NK-92 (cell line): ENCODE data around the gene CTAGE8.
"Not testable (repeated sequence)": the region's sequence is repeated elsewhere in the genome, so short reads cannot be mapped to it uniquely, and the experiment has no call there.

ENCODE experiments used
- DNase-seq: peaks from one replicate; lab custom pipeline; 2025; ENCODE audit not compliant: unreplicated experiment; lab: John Stamatoyannopoulos, UW

CTAGE8 gene, protein sequence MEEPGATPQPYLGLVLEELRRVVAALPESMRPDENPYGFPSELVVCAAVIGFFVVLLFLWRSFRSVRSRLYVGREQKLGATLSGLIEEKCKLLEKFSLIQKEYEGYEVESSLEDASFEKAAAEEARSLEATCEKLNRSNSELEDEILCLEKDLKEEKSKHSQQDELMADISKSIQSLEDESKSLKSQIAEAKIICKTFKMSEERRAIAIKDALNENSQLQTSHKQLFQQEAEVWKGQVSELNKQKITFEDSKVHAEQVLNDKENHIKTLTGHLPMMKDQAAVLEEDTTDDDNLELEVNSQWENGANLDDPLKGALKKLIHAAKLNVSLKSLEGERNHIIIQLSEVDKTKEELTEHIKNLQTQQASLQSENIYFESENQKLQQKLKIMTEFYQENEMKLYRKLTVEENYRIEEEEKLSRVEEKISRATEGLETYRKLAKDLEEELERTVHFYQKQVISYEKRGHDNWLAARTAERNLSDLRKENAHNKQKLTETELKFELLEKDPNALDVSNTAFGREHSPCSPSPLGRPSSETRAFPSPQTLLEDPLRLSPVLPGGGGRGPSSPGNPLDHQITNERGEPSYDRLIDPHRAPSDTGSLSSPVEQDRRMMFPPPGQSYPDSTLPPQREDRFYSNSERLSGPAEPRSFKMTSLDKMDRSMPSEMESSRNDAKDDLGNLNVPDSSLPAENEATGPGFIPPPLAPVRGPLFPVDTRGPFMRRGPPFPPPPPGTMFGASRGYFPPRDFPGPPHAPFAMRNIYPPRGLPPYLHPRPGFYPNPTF

DNA sequence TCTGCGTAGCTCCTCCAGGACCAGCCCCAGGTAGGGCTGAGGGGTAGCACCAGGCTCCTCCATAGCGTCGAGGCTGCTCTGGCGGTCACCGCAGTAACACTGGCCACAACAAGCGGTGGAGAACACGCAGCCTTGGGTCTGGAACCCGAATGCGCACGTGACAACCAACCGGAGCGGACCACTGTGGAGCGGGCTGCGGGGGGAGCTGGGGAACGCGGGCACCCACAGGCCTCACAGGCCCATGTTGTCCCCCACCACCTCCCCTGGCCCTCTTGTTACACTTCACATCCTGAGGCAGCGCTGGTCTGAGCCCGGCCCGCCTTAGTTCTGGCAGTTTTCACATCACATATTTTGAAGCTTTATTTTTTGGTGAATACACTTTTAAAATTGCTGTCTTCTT is at the start of gene CTAGE8:
Gene CTAGE8 (minus strand): TSS at position 101 of the 400 bp plus-strand sequence. CDS start 38 bp downstream, at position 63.
- DNase-seq, result not testable (repeated sequence)

DNA sequence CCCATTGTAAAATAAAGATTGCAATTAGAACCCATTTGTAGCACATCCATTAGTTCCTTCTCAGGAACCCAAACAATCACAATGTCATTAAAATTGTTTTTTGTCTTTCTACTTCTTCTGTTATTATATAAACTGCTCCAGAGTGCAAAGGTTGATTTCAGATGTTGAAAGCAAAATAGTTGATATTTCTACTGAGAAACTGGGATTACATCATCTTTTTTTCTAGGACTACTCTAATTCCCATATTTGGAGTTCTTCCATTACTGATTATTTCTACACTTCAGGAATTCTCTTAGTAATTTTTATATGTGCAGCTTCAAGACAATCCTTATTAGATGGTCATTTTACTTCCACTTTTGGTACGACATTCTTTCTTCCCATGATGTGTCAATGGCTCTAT is 48.4 kb upstream of the CTAGE8 start:
- DNase-seq, result not testable (repeated sequence)

DNA sequence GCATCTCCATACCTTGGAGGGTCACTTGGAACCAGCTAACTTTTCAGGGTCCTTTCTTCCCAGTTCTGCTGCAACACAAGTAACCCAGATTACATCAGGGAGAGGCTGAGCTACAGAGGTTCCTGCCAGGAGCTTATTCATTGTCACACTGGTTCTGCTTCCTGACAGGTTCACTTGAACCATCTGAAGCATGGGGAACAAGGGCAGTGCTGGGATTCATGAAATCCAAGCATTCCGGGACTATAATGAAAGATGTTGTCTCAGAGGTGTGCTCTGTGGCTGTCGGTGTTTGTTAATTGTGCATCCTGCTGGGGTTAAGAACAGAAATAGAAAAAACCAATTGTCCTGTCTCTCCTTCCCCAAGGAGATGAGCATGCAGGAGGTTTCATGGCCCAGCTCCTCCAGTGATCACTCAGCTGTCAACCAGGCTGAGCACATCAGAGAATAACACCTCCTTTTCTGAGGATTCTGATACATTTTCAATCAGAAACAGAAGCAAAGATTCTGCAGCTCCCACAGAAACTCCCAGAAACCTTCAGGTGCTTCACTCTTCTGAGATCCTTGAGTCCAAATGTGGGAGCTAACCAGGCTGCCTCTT is 42.9 kb upstream of the CTAGE8 start, which contains the start of gene OR2A1:
Gene OR2A1 (plus strand): TSS at position 548 of the 598 bp plus-strand sequence. CDS start 5,706 bp downstream, outside the sequence.
- not testable (repeated sequence) for DNase-seq

DNA sequence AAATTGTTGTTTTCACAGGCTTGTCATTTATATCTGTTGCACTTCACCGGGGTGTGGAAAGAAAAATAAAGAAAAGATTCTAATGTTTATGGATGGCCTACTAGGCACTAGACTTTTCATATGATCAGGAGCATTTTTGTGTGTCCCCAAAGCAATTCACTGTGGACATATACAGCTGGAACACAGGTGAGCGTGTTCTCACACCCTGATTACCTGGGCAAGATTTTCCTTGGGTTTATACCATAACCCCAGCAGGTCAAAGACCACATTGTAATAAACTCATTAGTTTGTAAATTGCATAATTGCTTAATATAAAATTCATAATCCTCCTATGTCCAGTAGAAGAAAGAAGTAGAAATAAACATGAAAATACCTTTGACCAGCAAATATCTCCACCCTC is 42.1 kb upstream of the CTAGE8 start:
- not testable (repeated sequence) for DNase-seq

DNA sequence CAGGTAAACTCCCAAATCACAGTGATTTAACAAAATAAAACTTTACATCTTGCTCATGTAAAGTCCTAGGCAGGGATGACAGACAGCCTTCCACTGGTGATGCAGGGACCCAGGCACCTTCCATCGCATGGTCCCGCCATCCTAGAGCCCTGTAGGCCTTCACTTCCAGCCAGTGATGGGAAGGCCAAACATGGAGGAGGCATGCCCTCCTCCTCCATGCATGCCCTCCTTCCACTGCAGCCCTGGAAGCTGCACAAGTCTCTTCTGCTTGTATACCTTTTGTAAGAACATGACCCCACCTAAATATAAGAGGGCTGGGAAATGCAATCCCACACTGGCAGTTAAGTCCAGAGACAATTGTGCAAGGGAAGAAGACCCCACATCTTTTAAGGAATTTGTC is 40.6 kb upstream of the CTAGE8 start:
- not testable (repeated sequence) for DNase-seq

DNA sequence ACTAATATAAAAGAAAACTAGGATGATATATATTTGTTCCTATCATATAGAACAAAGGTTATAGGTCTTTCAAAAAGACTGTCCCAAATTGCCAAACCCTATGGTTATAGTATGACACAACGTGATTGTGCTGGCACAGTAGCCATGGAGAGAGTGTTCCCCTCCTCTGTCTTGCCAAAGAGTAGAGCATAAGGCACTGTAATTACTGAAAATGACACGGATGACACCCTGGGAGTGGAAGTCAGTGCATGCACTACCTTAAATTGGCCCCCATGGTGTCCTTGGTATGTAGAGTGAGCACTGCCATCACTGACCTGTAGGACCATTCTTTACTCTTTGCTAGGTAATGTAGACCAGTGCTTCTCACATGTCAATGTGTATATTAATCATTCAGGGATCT is 36.1 kb upstream of the CTAGE8 start:
- DNase-seq, result not testable (repeated sequence)

DNA sequence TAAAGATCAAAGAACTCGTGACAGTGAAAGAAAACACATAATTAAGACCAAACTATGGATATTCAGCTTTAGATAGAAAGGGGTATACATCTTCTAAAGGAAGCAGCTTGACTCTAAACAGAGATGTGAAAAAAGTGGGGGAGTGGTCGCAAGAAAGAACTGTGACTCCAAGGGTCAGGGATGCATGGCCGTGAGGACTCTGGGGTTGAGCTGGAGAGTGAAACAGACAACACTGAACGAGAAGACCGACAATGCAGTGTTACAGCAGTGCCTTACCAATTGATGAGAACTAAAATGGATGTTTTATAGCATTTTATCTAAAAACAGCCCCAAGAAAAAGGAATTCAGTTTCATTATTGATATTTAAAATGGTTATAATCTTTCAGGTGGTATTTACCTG is 34.5 kb upstream of the CTAGE8 start:
- not testable (repeated sequence) for DNase-seq

DNA sequence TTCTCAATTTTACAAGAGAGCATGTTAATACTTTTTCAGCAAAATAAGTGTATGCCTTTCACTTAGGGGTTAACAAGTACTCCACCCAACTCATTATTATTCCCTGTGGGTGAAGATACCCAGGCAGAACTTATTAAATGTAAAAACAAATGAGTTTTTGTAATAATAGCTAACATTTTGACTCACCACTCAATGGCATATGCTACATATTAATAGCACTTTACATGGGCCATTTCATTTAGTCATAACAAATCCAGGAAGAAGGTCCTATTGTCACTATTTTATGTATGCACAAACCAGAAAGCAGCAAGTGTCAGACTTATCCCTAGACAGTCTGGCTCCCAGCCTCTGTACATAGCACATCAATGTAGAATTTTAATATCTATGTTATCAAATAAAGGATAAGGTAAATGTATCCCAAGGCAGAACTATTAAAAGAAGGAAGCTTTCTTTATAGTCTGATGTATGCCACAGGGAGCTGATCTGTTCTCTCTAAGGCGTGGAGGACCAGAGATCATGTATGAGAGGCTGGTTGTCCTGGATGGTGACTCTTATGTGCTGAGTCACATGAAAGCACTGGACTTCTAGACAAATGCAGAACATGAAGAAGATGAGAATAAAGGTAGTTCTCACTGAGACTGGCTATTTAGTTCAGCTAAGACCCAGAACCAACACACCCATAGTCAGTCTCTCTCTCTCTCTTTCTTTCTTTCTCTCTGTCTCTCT is 33.7 kb upstream of the CTAGE8 start:
- not testable (repeated sequence) for DNase-seq

DNA sequence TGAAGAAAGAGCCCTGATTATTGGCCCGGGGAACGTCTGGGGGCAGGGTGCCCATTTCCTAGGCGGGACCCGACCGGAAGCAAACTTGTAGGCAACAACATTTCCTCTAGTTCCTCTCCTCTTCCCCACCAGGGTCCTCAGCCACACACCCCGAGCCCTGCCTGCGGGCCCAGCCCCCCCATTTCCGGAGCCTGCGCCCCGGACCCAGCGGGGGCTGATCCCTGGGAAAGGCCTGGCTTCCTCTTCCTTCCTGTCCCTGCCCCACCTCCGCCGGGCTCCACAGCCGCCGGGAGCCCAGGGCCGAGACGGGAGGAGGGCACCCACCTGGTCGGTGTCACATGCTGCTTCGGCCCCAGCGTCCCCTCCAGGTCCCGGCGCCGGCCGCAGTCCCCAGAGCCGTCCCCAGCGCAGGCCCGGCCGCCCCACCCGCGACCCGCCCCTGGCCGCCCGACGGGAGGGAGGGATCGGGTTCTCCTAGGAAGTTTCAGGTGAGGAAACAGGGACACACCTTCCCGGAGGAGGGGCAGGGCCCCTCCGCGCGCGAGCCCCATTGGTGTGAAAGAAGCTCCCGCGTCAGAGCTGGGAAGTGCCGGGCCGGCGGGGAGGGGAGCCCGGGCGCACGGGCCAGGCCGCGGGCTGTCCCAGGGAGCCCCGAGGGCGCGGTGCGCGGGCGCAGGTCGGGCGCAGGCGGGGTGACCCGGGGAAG is 24.9 kb upstream of the CTAGE8 start:
- not testable (repeated sequence) for DNase-seq

DNA sequence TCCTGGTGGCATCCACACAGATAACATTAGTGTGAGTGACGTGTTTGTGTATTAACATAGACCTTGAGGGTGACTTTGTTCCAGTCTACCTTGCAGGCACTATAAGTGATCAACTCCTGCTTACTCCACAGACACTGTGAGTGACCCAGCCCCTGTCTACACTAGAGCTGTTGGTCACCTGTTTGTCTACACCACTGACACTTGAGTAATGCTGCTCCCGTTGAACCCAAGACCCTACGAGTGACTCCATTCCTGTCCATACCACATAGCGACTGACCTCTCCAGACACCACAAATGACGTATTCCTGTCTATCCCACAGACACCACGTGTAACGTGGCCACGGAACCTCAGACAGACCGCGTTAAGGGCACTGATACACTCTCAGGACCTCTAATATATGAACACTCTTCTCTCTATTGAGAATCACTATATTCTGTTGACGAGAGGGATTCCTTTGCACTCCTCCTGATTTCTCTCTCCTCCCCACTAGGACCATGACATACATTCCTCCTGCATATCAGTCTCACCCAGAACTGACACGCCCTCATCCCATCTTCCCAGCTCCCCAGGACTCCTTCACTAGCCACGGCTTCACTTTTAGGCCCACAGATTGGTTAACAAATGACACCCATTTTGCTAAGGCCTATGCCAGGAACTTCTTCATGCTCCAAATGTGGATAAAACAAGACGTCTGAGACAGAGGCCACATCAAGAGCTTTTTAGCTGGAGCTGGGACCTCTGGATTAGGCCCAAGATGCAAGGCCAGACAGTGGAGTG is 23.5 kb upstream of the CTAGE8 start:
- DNase-seq, result not testable (repeated sequence)

DNA sequence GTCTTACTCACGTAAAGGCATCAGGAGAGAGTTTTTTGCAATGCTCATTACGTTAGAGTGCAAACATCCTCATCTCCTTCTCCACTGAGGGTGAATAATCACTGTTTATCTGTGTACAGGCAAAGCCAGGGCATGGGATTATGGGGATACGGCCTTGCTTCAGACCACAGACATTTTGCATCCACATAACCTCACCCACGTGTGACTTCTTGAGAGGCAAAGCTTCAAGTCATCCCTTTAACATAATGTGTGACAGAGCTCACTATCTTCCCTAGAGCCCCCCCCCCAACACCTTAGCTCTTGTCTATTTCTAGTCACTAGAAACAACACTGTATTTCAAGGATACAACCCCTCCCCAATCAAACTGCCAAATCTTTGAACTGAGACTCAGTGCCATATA is 22.5 kb upstream of the CTAGE8 start:
- not testable (repeated sequence) for DNase-seq

DNA sequence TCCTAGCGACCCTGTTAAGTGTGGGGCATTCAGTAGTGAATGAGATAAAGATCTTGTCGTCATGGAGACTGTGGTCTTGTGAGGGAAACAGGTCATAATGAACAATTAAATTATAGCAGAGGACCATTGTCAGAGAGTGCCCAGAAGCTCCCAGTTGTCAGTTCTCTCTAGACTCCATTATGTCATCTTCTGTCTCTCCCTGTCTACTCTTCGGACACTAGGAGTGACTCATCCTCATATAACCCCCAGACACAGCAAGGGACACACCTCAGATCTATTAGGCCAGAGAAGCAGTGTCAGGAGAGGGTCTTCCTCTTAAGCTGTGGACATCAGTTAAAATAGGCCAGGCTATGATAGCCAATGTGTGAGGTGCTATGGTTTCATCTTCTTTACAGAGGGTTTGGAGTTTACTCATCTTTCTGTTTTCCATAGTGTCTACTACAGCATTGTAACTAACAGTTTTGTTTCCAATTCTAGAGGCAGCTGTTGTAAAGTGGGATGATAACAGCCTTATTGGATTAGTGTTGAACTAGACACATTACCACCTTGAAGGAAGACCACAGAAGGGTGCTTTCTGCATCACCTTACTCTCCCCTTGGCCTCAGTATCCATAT is 18.2 kb upstream of the CTAGE8 start:
- DNase-seq, result not testable (repeated sequence)

DNA sequence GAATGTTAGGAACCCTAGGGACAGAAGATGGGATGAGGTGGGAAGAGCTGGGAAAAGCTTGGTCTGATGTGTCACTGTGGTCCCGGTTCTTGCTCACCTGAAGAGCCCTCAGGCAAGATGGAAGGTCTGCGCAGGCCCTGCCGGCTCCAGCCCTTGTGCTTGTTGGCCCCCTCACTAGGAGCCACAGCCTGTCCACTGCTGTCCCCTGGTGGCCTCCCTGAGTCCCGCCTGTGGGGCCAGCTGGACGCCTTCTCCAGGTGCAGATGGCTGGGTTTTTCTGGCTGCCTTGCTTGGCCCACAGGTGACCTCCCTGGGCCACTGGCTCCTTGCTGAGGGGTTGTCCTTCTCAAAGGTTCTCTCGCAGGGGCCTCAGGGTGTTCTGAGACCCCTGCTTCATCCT is 14.6 kb upstream of the CTAGE8 start:
- not testable (repeated sequence) for DNase-seq

DNA sequence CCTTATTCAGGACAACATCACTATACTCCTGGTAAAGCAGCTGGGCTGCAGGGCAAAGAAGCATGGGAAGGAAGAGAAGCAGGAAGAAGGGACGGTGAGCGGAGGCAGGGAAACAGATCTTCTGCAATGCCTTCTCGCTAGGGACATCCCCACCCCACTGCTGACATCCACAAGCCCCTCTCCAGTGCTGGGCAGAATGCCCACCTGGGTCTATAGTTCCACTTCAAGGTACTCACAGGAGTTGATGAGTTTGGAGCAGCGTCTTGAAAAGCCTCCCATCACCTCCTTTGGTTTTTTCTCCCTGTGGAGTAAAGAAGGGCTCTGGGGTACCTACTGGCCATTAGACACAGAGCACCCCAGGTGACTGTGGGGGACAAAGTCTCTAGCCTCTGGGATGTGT is 13.4 kb upstream of the CTAGE8 start:
- not testable (repeated sequence) for DNase-seq

DNA sequence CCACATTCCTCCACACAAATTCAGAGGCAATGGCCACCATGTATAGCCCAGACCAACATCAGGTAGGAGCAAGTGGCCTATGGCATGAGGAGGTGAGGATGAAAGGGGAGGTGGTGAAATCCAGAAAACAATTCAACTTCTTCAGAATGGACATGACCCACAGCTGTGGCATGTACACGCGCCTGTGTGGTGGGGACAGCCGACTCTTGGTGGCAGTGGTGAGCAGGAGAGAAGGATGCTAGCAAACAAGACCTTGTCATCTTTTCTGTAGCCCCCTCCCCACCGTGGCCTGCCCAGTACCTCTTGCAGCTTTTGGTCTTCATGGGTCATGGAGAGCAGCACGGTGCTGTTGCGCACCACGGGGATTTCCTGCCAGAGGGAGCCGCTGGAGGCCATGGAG is 12.9 kb upstream of the CTAGE8 start:
- DNase-seq, result not testable (repeated sequence)

DNA sequence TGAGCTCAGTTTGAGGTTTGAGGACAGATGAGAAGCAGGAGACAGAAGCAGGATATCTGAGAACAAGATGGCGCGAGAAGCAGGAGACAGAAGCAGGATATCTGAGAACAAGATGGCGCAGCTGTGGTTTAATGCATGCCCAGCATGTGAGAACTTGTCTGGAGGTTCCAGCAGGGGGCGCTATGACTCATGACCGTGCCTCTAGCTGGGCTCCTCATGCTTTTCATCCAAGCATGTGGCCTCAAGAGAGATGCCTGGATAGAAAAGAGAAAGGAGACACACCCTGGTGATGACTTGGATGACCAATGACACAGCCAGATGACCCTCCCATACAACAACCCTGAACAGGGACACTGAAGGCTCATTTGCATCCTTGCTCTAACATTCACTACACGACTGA is 10.9 kb upstream of the CTAGE8 start:
- DNase-seq, result not testable (repeated sequence)

DNA sequence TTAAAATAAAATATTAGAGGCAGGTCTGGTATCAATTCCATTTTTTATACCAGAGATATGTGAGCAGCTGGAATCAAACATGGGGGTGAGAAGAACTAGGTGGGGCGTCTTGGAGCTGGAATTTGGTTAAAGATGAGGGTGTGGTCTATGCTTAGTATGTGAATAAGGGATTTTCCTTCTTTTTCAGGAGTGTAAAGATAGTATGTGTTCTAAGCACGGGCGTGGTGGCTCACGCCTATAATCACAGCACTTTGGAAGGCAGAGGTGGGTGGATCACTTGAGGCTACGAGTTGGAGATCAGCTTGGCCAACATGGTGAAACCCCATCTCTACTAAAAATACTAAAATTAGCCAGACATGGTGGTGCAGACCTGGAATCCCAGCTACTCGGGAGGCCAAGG is 6.2 kb upstream of the CTAGE8 start:
- DNase-seq, result not testable (repeated sequence)

DNA sequence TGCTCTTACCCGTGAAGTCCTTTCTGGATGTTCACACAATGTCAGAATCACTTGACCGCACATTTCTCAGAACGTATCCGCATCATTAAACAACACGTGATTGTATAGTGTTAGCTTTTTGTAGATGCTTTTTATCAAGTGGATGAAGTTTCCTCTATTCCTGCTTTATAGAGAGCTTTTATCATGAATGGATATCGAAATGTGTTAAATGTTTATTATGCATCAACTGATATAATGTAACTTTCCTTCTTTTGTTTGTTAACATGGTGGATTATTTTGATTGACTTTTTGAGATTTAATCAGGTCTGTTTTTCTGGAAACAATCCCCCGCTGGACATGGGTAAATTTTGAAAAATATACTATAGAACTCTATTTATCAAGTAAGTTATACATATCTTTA is 4.4 kb downstream of the CTAGE8 start, which contains the start of gene OR2A7:
Gene OR2A7 (minus strand): TSS at position 101 of the 400 bp plus-strand sequence. CDS start 5,164 bp downstream, outside the sequence.
- not testable (repeated sequence) for DNase-seq

DNA sequence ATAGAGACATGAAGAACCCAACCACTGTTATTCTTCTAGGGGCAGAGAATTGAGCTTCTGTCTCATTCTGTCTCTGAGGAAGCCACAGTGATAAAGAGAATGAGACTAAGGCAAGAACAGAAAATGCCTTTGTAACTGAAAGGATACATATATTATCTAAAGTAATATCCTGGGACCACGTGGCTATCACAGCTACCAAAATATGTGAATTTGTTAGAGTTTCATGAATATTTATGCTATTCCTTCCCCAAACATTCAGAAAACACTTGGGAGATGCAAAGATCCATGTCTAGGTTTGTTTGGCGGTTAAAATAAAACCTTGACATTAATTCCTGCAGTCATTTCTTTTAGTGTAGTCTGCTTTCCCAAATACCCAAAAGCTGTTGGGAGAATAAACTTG is 7.0 kb downstream of the CTAGE8 start:
- DNase-seq, result not testable (repeated sequence)
